Body of pancreas (tissue), 4 donors: ENCODE measurements around the gene STX3.

Experiments
- POLR2A ChIP-seq, 3 donors: fragments of 450-650 bp; IDR thresholded peaks; one replicate each; pipeline ENCODE4 v1.6.1; 2016; ENCODE audit warnings: antibody characterized with exemption in 3 of 3, mild to moderate bottlenecking in 2 of 3
- TF ChIP-seq, protein P1 (sequence below), 7 experiments: fragments of 450-650 bp in 4 of 7; fragments of 200-600 bp in 3 of 7; sonication (generic) in 3 of 7; IDR thresholded peaks; one replicate each; pipeline ENCODE4 v1.5.1; 2016 to 2019; ENCODE audit warnings: antibody characterized with exemption in 7 of 7

DNA sequence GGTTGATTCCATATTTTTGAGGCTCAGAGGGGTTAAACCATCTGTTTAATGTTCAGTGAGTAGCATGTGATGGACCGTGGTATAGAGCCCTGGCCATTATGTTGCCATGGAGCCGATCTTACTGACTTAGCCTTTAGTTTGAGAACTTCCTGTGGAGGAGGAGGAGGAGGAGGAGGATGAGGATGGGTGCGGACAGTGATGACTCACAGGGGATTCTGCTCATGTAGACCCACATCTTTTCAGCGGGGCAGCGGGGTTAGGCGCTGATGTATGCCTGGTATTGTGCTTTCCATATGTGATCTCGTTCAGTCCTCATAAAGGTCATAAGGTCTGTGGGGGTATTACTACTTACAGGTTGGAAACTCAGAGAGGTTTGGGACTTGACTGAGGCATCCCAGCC, 13.9 kb downstream of the STX3 start:
- TF ChIP-seq, protein P1, sequence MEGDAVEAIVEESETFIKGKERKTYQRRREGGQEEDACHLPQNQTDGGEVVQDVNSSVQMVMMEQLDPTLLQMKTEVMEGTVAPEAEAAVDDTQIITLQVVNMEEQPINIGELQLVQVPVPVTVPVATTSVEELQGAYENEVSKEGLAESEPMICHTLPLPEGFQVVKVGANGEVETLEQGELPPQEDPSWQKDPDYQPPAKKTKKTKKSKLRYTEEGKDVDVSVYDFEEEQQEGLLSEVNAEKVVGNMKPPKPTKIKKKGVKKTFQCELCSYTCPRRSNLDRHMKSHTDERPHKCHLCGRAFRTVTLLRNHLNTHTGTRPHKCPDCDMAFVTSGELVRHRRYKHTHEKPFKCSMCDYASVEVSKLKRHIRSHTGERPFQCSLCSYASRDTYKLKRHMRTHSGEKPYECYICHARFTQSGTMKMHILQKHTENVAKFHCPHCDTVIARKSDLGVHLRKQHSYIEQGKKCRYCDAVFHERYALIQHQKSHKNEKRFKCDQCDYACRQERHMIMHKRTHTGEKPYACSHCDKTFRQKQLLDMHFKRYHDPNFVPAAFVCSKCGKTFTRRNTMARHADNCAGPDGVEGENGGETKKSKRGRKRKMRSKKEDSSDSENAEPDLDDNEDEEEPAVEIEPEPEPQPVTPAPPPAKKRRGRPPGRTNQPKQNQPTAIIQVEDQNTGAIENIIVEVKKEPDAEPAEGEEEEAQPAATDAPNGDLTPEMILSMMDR (IDR thresholded peaks at IDR 0.05) = no peak
- no peak for TF ChIP-seq POLR2A (IDR thresholded peaks at IDR 0.05)
